H9 (cell line): ENCODE results near the gene BANF1. TPM values are rescaled to one million over a fixed set of nuclear protein-coding genes. Genes with fewer than 3 reads are reported as not detected.

ENCODE experiments used
- DNase-seq: peaks from one replicate; pipeline ENCODE4 v3.0.0-alpha.2; 2017
- H2AFZ ChIP-seq: one replicate; pipeline ENCODE4 v1.6.1; 2013; ENCODE audit warnings: mild to moderate bottlenecking, low read length, control low read depth, moderate library complexity
- H2AK5ac ChIP-seq: 2 replicates; pipeline ENCODE4 v1.6.1; 2013; ENCODE audit warnings: low read length, control low read depth, mixed read lengths; ENCODE audit not compliant: insufficient read length
- H2BK120ac ChIP-seq: one replicate; pipeline ENCODE4 v1.6.1; 2013; ENCODE audit warnings: low read depth, mild to moderate bottlenecking, low read length, control low read depth, inconsistent platforms; ENCODE audit not compliant: poor library complexity, severe bottlenecking
- H2BK12ac ChIP-seq: 2 replicates; pipeline ENCODE4 v1.6.1; 2013; ENCODE audit warnings: low read length, control low read depth, mixed read lengths, low read depth; ENCODE audit not compliant: insufficient read length
- H2BK15ac ChIP-seq: 2 replicates; pipeline ENCODE4 v1.6.1; 2013; ENCODE audit warnings: low read depth, low read length, control low read depth
- H2BK20ac ChIP-seq: one replicate; pipeline ENCODE4 v1.6.1; 2013; ENCODE audit warnings: low read depth, mild to moderate bottlenecking, low read length, control low read depth, inconsistent platforms; ENCODE audit not compliant: poor library complexity, severe bottlenecking
- H2BK5ac ChIP-seq: 2 replicates; pipeline ENCODE4 v1.6.1; 2013; ENCODE audit warnings: low read length, control low read depth, mixed read lengths; ENCODE audit not compliant: insufficient read length
- H3K14ac ChIP-seq: 2 replicates; pipeline ENCODE4 v1.6.1; 2013; ENCODE audit warnings: low read length, control low read depth; ENCODE audit not compliant: insufficient read depth
- H3K18ac ChIP-seq: 2 replicates; pipeline ENCODE4 v1.6.1; 2013; ENCODE audit warnings: low read depth, mild to moderate bottlenecking, mixed read lengths, low read length, control low read depth; ENCODE audit not compliant: insufficient read length
- H3K23ac ChIP-seq: 2 replicates; pipeline ENCODE4 v1.6.1; 2013; ENCODE audit warnings: low read length, control low read depth, mixed read lengths, low read depth; ENCODE audit not compliant: insufficient read length
- H3K23me2 ChIP-seq: 2 replicates; pipeline ENCODE4 v1.6.1; 2013; ENCODE audit warnings: low read depth, mild to moderate bottlenecking, mixed read lengths, low read length, control low read depth; ENCODE audit not compliant: insufficient read length, poor library complexity, severe bottlenecking
- H3K27ac ChIP-seq: 2 replicates; pipeline ENCODE4 v1.5.1; 2013; ENCODE audit warnings: low read length, control low read depth, mixed read lengths, low read depth; ENCODE audit not compliant: insufficient read length
- H3K27me3 ChIP-seq: 2 replicates; pipeline ENCODE4 v1.6.1; 2013; ENCODE audit warnings: low read length, control low read depth, inconsistent platforms; ENCODE audit not compliant: insufficient read depth
- H3K4ac ChIP-seq: 2 replicates; pipeline ENCODE4 v1.6.1; 2013; ENCODE audit warnings: low read depth, mild to moderate bottlenecking, control low read depth, inconsistent platforms, low read length, moderate library complexity
- H3K4me1 ChIP-seq: 2 replicates; pipeline ENCODE4 v1.6.1; 2013; ENCODE audit warnings: low read length, control low read depth, inconsistent platforms; ENCODE audit not compliant: insufficient read depth
- H3K4me2 ChIP-seq: 2 replicates; pipeline ENCODE4 v1.6.1; 2013; ENCODE audit warnings: low read length, control low read depth, mixed read lengths; ENCODE audit not compliant: insufficient read length, insufficient read depth
- H3K56ac ChIP-seq: 2 replicates; pipeline ENCODE4 v1.6.1; 2013; ENCODE audit warnings: low read depth, mild to moderate bottlenecking, mixed read lengths, low read length, control low read depth; ENCODE audit not compliant: insufficient read length
- H3K79me1 ChIP-seq: 2 replicates; pipeline ENCODE4 v1.6.1; 2013; ENCODE audit warnings: low read depth, mild to moderate bottlenecking, moderate library complexity, low read length, control low read depth, inconsistent platforms; ENCODE audit not compliant: insufficient read depth, poor library complexity, severe bottlenecking
- H3K79me2 ChIP-seq: 2 replicates; pipeline ENCODE4 v1.6.1; 2013; ENCODE audit warnings: low read length, control low read depth, inconsistent platforms; ENCODE audit not compliant: insufficient read depth
- H3K9ac ChIP-seq: 2 replicates; pipeline ENCODE4 v1.6.1; 2013; ENCODE audit warnings: low read length, control low read depth, mixed read lengths; ENCODE audit not compliant: insufficient read length; ENCODE audit errors: extremely low read depth
- H3K9me3 ChIP-seq: one replicate; pipeline ENCODE4 v1.6.1; 2013; ENCODE audit warnings: low read depth, low read length, inconsistent platforms; ENCODE audit not compliant: control insufficient read depth
- H3T11ph ChIP-seq: one replicate; pipeline ENCODE4 v1.6.1; 2013; ENCODE audit warnings: mild to moderate bottlenecking, low read length, control low read depth, inconsistent platforms
- H4K20me1 ChIP-seq: one replicate; pipeline ENCODE4 v1.6.1; 2013; ENCODE audit not compliant: control insufficient read depth, insufficient read length, insufficient read depth
- H4K5ac ChIP-seq: 2 replicates; pipeline ENCODE4 v1.6.1; 2013; ENCODE audit warnings: low read depth, mild to moderate bottlenecking, mixed read lengths, low read length, control low read depth; ENCODE audit not compliant: insufficient read length
- H4K8ac ChIP-seq: replicated peaks from 2 replicates; pipeline ENCODE4 v1.6.1; 2013; ENCODE audit warnings: low read length, control low read depth, mixed read lengths, low read depth; ENCODE audit not compliant: insufficient read length
- H4K91ac ChIP-seq: 2 replicates; pipeline ENCODE4 v1.6.1; 2013; ENCODE audit warnings: low read depth, mild to moderate bottlenecking, moderate library complexity, mixed read lengths, low read length, control low read depth; ENCODE audit not compliant: insufficient read length
- H3K27ac Mint-ChIP-seq, 3 experiments: 2 replicates in 2 of 3; 3 replicates in 1 of 3; pipeline ENCODE4 v1.8.0; 2020 to 2021; ENCODE audit warnings: mixed read lengths in 3 of 3, mild to moderate bottlenecking in 1 of 3, moderate library complexity in 1 of 3
- H3K27me3 Mint-ChIP-seq: 2 replicates; pipeline ENCODE4 v1.8.0; 2021; ENCODE audit warnings: low read depth, mild to moderate bottlenecking, moderate library complexity, mixed read lengths
- H3K36me3 Mint-ChIP-seq, 3 experiments: 2 replicates in 2 of 3; 3 replicates in 1 of 3; pipeline ENCODE4 v1.8.0; 2020 to 2021; ENCODE audit warnings: low read depth in 3 of 3, mixed read lengths in 3 of 3; ENCODE audit not compliant: insufficient read depth in 1 of 3
- H3K4me1 Mint-ChIP-seq, 2 experiments: 2 replicates each; pipeline ENCODE4 v1.8.0; 2020; ENCODE audit warnings: mixed read lengths in 2 of 2
- H3K4me3 Mint-ChIP-seq, 2 experiments: 2 replicates in 1 of 2; 3 replicates in 1 of 2; pipeline ENCODE4 v1.8.0; 2020 to 2021; ENCODE audit warnings: mild to moderate bottlenecking in 2 of 2, mixed read lengths in 2 of 2, moderate library complexity in 1 of 2
- H3K9me3 Mint-ChIP-seq, 2 experiments: 2 replicates in 1 of 2; 3 replicates in 1 of 2; pipeline ENCODE4 v1.8.0; 2020; ENCODE audit warnings: mild to moderate bottlenecking in 2 of 2, mixed read lengths in 2 of 2, moderate library complexity in 1 of 2
- WGBS: extraction: QIAGEN DNeasy Blood & Tissue Kit; methylation state at CpG from one replicate; pipeline ENCODE4 v1.1.7; 2013; ENCODE audit warnings: missing lambda C conversion rate, low lambda C conversion rate, mixed read lengths; ENCODE audit not compliant: insufficient read length; ENCODE audit errors: extremely low coverage; 5-methylcytosine and 5-hydroxymethylcytosine counted together
- total RNA-seq: library from RNA; stranded (reverse); gene quantifications from 2 replicates; pipeline ENCODE4 v1.2.1, GENCODE V29; 2021
- TF ChIP-seq, protein P1 (sequence below): fragments of 200-600 bp; sonication (generic); conservative IDR thresholded peaks from 3 replicates; pipeline ENCODE4 v1.8.0; 2021; ENCODE audit warnings: antibody characterized with exemption, mild to moderate bottlenecking

The BANF1 gene
- total RNA-seq, 1 experiment from 2014 or later: 346 TPM

DNA sequence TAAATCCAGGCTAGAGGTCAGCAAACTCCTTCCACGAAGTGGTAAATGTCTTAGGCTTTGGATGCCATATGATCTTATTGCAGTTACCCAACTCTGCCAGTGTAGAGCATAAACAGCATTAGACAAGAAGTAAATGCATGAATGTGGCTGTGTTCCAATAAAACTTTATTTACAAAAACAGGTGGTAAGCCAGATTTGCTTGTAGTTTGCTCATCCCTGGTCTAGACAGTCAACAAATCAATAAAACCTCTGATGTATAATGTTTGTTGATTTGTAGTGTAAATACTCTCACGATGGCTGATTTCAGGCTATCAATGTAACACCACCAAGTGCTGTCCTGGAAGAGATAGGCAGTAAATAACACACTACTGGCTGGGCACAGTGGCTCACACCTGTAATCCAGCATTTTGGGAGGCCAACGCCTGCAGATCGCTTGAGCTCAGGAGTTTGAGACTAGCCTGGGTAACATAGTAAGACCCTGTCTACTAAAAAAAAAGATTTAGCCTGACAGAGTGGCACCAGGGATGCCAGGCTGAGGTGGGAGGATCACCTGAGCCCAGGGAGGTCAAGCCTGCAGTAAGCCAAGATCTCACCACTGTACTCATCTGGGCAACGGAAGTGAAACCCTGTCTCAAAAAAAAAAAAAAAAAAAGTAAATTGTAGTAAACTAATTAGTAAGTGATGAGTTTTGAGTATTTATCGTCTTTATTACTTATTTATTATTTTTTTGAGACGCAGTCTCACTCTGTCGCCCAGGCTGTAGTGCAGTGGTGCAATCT, 30.8 kb downstream of the BANF1 start:
- H4K91ac ChIP-seq: no peak overlapping the region
- no peak overlapping the region for H2BK20ac ChIP-seq
- Mint-ChIP-seq H3K27me3 (peaks cover 28% of the 10 kb centered on the region), H3K27ac (no peak overlapping the region), H3K36me3 (peaks cover 0 to 3% (median 3%) of the 10 kb centered on the region in 3 experiments; a peak in 3 of 7 replicates), H3K9me3 (peaks cover 18 to 19% of the 10 kb centered on the region in 2 experiments), H3K4me3 (no peak overlapping the region), H3K4me1 (no peaks in the 10 kb centered on the region)
- H2AFZ ChIP-seq: no peak overlapping the region
- no peak overlapping the region for H2BK15ac ChIP-seq
- no peak overlapping the region for H3K18ac ChIP-seq
- no peak overlapping the region for H2AK5ac ChIP-seq
- H4K8ac ChIP-seq: no peak overlapping the region
- no peak overlapping the region for H2BK5ac ChIP-seq
- no peaks in the 10 kb centered on the region for H4K20me1 ChIP-seq
- H3K56ac ChIP-seq: no peak overlapping the region
- DNase-seq: no peak
- H3K9ac ChIP-seq: no peak overlapping the region
- no peaks in the 10 kb centered on the region for H3K23me2 ChIP-seq
- TF ChIP-seq, protein P1, sequence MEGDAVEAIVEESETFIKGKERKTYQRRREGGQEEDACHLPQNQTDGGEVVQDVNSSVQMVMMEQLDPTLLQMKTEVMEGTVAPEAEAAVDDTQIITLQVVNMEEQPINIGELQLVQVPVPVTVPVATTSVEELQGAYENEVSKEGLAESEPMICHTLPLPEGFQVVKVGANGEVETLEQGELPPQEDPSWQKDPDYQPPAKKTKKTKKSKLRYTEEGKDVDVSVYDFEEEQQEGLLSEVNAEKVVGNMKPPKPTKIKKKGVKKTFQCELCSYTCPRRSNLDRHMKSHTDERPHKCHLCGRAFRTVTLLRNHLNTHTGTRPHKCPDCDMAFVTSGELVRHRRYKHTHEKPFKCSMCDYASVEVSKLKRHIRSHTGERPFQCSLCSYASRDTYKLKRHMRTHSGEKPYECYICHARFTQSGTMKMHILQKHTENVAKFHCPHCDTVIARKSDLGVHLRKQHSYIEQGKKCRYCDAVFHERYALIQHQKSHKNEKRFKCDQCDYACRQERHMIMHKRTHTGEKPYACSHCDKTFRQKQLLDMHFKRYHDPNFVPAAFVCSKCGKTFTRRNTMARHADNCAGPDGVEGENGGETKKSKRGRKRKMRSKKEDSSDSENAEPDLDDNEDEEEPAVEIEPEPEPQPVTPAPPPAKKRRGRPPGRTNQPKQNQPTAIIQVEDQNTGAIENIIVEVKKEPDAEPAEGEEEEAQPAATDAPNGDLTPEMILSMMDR: no peak
- no peaks in the 10 kb centered on the region for H3K27me3 ChIP-seq
- H3K4me1 ChIP-seq: no peaks in the 10 kb centered on the region
- H3K79me1 ChIP-seq: no peaks in the 10 kb centered on the region
- WGBS: no CpG with 5 or more reads among the region's 8 CpGs
- H3K14ac ChIP-seq: no peak overlapping the region
- H3K79me2 ChIP-seq: no peaks in the 10 kb centered on the region
- H2BK120ac ChIP-seq: no peak overlapping the region
- H3K23ac ChIP-seq: no peak overlapping the region
- H3K27ac ChIP-seq: no peak overlapping the region
- H3K4ac ChIP-seq: no peak overlapping the region
- H4K5ac ChIP-seq: no peak overlapping the region
- no peak overlapping the region for H3T11ph ChIP-seq
- H3K4me2 ChIP-seq: no peak overlapping the region
- H3K9me3 ChIP-seq: peaks cover 8% of the 10 kb centered on the region
- no peak overlapping the region for H2BK12ac ChIP-seq
